GM21515 (cell line): ENCODE data around the gene COMMD10.
"Not testable (repeated sequence)": the region's sequence is repeated elsewhere in the genome, so short reads cannot be mapped to it uniquely, and the experiment has no call there.

ENCODE experiments used
- ATAC-seq: cut with Tn5 transposase; IDR thresholded peaks from one replicate; pipeline ENCODE4 v1.9.1; 2021; ENCODE audit not compliant: unreplicated experiment

COMMD10 gene

DNA sequence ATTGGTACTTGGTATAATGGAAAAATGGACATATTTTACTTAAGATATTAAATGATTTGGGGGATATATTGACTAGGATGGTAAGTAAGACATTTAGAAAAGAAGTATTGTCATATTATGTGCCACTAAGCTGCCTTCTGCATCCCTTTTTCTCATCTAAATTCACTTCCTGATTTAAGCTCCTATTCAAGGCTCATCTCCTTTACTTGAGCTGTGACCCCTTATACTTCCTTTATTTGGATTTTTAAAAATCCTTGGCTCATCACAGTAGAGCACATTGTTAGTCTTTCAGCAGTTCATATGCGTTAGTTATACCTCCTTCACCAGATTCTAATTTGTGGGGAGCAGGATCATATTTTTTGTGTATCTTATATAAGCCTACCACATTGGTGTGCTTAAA, 6.6 kb downstream of the COMMD10 start:
- no peak for ATAC-seq

DNA sequence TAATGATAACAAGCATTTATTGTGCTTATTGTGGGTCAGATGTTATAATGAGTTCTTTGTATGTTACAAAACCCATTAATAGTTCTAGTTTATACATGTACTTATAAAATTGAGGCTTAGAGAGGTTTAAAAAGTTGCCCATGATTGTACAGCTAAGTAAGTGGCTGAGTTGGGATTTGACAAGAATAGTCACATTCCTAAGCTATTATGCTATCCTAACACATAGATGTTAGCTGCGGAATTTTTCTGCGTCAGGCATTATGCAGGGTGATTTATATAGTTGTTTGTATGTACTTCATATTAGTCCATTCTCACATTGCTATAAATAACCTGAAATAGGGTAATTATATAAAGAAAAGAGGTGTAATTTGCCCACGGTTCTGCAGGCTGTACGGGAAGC, 12.5 kb downstream of the COMMD10 start:
- no peak for ATAC-seq

DNA sequence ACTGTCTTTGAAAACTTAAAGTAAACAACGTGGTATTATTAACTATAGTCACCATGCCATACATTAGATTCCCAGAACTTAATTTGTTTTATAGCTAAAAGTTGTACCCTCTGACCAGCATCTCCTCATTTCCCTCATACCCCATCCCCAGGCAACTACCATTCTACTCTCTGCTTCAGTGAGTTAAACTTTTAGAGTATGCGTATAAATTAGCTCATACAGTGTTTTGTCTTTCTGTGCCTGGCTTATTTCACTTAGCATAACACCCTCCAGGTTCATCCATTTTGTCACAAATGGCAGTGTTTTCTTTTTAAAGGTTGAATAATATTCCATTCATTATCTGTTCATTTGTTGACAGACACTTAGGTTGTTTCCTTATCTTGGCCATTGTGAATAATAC, 14.2 kb downstream of the COMMD10 start:
- no peak for ATAC-seq

DNA sequence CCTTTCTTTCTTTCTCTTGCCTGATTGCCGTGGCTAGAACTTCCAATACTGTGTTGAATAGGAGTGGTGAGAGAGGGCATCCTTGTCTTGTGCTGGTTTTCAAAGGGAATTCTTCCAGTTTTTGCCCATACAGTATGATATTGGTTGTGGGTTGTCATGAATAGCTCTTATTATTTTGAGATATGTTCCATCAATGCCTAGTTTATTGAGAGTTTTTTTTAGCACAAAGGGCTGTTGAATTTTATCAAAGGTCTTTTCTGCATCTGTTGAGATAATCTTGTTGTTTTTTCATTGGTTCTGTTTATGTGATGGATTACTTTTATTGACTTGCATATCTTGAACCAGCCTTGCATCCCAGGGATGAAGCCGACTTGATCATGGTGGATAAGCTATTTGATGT, 20.1 kb downstream of the COMMD10 start:
- ATAC-seq = not testable (repeated sequence)

DNA sequence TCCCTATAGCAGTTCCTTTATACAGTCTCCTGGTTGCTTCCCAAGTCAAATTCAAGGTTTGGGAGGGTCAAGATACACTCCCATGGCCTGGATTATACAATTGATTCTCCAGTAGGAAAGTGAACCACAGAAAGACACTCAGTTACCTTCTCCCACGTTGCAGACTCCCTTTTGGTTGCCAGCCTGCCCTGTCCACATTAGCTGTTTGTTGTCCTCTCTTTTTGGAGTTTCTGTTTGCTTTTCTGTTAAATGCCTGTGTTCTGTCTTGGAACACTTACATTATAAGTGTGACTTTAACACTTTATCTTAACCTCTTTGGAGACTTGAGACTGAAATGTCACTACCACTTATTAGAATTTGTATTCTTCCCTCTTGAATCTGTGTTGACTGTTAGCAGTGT, 30.3 kb downstream of the COMMD10 start:
- ATAC-seq = no peak

DNA sequence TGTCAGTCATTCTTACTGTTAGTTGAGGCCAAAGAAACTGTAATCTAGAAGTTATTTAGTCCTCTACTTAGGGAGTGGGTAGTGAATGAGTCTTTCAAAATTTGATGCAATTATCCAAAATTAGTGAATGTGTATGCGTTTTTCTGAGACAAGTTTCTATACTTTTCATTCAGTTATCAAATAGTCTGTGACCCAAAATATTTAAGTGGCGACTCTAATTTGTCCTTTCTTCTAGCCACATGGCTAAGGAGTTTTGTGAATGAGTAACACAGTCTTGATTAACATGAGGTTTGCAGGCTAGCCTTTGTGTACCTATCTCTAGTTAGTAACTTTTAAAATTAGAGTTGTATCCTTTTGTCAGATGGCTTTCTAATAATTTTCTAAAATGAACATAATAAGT, 45.6 kb downstream of the COMMD10 start:
- no peak for ATAC-seq

DNA sequence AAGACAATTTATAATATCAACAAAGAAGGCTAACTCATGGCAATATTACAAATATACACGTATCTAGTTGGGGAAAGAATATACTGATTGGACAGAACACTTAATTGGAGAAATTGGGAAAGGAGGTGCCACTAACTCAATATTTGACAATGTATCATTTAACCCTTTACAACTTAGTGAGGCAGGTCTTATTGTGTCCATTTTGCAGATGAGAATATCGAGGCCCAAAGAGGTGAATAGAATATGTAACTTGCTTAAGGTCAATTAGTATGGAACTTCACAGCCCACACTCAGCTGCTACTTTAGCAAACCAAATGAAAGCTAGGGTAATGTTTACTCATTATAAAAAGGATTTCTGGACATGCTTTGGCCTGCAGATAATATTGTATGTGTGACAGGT, 46.2 kb downstream of the COMMD10 start:
- no peak for ATAC-seq

DNA sequence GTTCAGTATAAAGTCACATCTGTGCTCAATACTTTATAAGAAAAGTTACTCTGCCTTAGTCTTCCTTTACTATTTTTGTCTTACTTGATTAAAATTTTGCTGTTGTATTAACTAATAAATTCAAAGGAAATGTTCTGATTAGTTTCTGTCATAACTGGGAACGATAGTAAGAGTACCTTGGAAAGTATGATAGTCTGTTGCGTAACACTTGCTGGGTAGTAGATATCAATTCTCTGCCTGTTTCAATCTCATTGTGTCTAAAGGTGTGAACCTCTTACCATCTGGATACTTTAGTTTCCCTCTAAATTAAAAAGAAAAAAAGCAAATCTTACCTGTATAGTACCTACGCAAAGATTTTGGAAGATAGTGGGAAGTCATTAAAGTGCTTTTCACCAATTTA, 48.5 kb downstream of the COMMD10 start:
- no peak for ATAC-seq

DNA sequence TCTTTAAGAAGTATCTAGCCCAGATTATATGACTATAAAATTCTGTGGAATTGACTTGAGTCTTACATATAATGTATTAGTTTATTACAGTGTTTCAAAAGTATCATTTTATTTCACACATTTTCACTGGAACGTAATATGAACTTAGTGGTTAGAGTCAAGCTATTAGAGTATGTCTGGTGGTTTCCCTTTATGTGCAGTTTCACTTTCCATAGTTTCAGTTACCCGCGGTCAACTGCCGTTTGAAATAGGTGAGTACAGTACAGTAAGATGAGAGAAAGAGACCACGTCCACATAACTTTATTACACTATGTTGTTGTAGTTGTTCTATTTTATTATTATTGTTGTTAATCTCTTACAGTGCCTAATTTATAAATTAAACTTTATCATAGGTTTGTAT, 50.5 kb downstream of the COMMD10 start:
- peak; percentile 98 for ATAC-seq

DNA sequence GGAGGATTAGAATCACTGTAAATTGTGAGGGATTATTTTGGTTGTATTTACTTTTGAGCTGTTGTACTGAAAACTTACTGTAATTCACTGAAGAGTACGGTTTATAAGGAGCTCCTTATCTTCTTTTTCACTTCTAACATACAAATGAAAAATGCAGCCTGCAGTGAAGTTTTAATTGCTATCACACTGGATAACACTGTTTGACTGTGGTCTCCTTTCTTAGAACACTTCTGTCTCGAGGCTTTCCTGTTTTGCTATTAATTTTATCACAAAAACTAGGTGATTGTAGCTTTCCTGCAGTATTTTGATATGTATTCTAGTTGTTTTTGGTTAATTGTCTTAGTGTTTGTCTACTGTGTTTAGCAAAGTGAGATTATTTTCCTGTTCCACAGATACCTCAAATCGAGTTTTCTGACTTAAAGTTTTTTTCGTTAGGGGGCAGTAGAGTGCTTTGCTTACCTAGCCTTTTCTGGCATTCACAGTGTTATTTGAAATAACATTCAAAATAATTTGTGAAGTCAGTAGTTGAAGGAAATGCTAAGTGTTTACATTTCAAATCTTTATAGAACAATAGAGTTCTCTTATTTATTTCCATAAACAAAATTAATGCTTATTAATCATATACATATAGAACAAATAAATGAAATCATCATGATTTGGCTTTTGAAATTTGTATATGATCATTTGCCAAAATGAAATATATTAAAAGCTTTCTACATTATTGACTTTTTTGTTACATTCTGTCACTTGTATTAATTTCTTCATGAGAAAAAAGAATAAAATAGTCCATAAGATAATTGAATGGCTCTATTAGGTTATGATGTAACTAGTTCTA, 52.9 kb downstream of the COMMD10 start:
- ATAC-seq = peak; percentile 53

DNA sequence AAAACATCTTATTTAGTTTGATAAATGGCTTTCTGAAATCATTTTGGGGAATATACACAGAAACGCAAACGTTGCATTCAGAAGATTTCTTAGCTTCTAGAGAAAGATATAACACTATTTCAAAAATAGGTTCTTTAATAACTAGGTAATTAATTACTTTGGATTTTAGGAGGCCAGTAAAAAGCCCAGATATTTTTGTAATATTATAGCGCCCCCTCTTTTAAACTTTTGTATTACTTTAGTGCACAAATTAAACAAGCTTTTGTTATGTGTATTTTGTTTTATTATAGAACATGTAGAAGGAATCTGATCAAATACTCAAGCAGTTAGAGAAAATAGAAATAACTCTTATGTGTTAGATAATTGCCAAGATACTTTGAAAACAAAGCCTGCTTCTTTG, 57.7 kb downstream of the COMMD10 start:
- ATAC-seq = no peak

DNA sequence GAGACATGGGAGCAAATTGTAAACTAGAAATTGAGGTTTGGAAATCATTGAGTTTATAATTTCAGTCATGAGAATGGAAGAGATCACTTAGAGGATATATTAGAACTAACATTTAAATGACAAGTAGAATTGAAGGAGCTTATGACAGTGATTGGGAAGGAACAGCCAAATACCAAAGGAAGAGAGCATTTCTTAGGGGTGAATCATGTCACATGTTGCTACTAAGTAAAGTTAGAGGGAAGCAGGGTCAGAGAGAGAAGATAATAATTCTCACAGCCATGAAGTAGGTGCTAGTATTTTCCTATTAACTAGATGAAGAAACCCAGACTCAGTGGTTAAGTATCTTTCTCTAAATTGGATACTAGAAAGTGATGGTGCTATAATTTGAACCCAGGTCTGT, 59.3 kb downstream of the COMMD10 start:
- ATAC-seq = no peak

DNA sequence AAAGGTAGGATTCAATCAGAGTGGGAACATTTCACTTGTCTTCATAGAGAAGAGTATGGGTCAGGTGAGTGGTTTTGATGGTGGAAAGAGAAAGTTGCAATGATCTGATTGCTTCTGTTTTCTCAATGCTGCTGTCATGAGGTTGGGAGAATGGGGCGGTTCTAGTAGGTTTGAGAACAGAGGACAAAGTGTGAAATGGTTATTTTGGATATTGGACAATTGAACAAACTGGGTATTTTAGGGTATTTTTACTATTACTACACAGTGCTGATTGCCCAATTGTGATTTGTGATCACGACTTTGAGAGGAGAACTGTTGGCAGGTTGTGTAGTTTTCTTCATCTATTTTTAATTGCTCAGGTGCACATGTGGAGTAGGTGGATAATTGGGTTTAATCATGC, 60.2 kb downstream of the COMMD10 start:
- no peak for ATAC-seq

DNA sequence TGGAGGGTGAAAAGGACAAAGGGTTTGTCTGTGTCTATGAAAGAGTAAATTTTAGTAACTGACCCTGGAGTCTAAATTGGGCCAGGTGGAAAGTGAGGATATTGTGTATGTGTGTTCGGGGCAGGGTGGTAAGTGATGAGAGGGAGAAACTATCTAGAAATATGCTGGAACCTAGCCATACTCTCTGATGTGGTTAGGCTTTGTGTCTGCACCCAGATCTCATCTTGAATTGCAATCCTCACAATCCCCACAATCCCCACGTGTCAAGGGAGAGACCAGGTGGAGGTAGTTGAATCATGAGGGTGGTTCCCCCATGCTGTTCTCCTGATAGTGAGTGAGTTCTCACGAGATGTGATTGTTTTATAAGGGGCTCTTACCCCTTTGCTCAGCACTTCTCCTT, 60.6 kb downstream of the COMMD10 start:
- ATAC-seq = no peak

DNA sequence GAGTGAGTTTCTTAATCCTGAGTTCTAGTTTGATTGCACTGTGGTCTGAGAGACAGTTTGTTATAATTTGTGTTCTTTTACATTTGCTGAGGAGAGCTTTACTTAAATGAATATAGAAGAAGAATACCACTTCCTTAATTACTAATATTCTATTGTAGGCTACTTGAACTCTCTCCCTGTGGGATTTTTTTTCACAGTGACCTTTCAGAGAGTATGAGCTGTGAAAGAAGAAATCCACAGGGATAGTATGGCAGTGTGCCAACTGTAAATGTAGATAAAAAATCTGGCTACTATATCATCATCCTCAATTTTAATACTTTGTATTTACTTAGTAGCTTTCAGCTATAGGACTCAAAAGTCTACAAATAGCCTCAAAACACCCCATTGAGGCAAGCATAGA, 67.3 kb downstream of the COMMD10 start:
- ATAC-seq = no peak

DNA sequence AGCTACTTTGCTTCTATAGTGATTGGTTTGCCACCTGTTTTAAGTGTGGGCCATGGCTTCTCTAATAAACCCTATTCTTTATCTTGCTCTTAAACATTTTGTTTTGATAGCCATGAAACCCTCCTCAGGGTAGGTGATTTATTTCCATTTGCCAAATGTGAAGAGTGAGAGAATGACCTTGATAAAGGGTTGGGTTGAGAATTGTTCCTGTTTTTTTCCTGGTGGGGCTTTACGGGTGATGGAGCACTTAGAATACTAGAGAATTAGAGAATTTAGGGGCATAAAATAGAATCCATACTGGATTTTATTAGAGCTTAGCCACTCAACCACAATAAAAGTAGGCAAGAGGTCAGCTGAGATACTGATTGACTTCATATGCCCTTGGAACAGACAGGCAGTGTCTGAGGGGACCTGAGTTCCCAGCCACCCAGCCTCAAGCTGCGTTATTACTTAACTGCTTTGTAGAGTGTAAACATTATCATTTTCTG, 68.9 kb downstream of the COMMD10 start:
- ATAC-seq = no peak

DNA sequence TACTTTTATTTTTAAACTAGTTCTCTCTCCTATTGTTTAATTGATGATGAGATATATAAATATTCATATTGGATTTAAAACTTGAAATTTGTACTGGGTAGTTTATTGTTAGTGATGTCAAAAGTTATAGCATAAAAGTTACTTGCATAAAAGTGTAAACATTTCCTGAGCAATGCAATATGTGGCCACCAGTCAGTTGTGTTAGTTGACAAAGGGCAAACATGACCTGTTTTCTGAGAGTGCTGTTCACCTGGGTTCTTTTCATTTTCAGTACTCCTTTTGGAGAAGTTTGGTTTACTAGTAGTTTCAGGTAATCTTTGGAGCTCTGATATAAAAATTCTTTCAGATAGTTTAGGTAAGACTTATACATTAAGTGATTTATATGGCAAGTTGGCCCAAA, 69.4 kb downstream of the COMMD10 start:
- ATAC-seq = no peak

DNA sequence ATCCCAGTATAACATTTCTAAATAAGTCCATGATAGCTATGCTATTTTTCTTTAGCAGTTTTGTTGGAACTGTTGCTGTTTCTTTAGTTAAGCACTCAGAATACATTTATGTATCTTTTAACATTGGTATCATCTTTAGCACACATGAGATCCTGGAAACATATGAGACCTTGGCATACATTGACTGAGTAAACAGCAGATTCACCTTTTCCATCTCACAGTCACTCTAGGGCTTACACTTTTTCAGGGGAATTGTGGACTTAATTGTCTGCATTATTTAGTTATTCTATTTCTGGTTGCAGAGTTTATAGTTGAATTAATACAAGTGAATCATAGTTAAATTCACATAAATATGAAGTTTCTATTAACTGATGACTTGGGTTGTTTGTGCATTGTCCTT, 70.1 kb downstream of the COMMD10 start:
- no peak for ATAC-seq

DNA sequence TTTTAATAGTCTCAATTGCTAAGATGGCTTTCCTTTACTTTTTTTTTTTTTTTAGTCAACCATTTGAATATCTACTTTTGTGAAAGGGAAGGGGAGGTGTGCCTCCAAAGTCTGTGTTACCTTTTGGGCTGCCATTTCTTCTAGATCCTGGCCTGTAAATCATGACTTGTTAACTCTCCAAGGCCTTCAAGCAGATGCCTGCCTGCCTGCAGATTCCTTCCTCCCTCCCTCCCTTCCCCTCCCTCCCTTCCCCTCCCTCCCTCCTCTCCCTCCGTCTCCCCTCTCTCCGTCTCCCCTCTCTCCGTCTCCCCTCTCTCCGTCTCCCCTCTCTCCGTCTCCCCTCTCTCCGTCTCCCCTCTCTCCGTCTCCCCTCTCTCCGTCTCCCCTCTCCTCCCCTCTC, 73.1 kb downstream of the COMMD10 start:
- no peak for ATAC-seq

DNA sequence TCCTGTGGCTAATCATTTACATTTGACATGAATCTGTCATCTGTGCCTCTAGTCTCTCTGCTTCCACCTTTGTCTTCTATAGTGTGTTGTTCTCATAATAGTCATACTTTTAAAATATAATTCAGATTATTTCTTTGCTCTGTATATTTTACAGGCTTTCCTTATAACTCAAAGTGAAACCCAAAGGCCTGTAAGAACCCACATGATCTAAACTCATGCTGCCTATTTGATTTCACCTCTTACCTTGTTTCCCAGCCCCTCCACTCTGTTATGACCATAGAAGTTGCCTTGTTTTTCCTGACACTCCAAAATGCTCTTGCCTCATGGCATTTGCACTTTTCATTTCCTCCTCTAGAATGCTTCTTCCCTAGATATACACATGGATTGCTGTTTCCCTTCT, 74.2 kb downstream of the COMMD10 start:
- ATAC-seq = no peak

DNA sequence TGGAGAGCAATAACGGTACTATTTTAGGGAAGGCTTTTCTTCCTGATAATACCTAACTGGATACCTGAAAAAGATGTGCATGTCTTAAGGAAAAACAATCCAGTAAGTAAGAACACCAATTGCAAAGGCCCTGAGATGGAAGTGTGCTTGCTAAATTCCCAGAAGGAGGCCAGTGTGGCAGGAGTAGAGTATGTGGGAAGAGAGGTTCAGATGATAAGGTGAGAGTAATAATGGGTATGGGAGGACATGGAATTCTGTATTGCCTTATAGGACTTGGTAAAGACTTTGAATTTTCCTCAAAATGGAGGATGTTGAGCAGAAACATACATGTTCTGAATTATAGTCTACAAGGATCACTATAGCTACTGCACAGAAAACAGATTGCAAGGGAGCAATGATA, 89.3 kb downstream of the COMMD10 start:
- ATAC-seq = no peak

DNA sequence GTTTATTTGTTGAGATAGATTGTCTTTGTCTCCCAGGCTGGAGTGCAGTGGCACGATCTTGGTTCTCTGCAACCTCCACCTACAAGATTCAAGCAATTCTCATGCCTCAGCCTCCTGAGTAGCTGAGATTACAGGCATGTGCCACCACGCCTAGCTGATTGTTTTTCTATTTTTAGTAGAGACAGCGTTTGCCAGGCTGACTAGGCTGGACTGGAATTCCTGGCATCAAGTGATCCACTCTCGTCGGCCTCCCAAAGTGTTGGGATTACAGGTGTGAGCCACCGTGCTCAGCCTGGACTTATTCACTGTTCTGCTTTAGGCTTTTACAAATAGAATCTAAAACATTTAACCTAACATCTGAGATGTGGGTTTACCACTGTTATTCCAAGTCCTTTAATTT, 91.3 kb downstream of the COMMD10 start:
- no peak for ATAC-seq

DNA sequence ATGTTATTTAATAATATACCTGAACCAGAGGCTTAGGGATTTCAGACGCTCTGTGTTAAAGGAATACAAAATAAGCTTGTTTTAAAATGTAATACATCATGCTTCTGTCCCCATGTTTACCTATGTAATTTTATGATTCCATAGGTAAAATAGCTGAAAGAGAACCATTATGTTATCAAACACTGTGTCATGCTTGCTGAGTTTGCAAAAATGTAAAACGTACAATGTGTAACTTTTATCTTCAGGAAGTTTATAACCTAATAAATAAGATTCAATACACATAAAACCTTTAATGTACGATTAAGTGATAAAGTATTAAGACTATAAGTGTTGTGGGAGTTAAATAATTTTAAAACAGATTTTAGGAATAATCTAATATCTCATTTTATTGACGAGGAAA, 94.1 kb downstream of the COMMD10 start:
- no peak for ATAC-seq
